ENCODE measurements around the gene PCID2.

PCID2 gene

DNA sequence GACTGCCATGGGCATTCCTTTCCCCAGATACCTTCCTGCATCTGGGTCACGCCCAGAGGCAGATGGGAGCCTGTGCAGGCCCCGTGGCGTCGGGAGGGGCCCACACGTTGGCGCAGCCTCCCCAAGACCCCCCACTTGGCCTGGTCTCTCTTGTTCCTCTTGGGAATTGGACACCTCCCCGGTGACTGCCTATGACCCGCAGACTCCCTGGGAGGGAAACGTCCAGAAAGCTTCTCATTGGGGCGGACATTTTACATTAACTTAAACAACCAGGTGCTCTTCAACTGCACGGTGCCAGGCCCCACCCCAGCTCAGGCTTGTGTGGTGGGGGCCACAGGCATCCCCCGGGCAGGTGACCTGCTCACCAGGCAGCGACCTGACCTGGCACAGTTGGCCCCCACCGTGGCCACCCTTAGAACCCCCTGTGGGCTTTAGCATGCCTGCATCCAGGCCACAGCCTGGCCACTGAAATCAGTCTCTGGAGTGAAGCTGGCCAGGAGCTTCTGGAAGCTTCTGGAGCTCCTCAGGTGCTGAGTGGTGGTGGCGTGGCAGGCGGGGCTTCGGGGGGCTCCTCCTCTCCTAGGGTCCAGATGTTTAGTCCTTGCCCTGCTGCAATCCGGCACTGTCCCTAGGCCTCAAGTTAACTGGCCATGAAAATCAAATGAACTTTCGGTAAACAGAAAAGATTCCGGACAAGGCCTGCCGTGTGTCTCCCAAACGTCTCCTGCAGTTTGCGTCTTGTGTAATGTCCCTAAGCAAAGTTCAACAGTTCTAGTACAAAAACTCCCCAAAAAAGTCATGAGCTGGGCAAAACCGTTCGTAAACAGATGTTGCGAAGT is 58.5 kb downstream of the PCID2 start:
- no peak for DNase-seq (ENCODE audit: low read depth, low spot score)

GRCh38 chr13:113148940-113149503 is 59.4 kb downstream of the PCID2 start:
- DNase-seq (ENCODE audit: low read depth, low spot score): no peak

DNA sequence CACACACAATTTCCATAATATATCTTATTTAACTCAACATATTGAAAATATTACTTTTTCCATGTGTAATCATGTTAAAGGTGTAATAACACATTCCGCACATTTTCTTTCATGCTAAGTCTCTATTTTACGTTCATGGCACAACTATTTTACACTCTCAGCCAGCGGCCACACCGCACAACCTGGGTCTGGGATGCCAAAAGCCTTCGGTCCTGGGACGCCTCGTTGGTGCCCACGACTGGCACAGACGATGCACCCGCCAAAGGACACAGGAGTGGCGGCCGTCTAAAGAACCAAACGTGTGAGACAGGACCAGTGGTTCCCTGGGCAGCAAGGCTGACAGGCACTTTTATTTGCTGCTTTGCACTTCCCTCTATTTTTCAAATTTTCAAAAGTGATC is 60.1 kb downstream of the PCID2 start:
- DNase-seq (ENCODE audit: low read depth, low spot score): no peak

DNA sequence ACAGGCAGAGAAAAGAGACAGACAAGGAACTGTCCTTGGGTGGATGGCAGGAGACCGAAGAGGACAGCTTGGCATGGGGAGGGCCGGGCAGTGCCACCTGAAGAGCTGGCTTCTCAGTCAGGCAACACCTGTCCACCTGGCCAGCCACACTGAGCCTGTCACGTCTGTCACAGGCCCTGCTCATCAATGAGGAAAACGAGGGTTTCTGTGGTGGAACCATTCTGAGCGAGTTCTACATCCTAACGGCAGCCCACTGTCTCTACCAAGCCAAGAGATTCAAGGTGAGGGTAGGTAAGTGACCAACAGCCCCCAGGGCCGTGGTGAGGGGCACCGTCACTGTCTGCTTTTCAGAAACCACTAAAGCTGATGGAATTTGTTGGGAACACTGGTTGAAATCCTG is 61.3 kb downstream of the PCID2 start:
- DNase-seq (ENCODE audit: low read depth, low spot score): no peak

DNA sequence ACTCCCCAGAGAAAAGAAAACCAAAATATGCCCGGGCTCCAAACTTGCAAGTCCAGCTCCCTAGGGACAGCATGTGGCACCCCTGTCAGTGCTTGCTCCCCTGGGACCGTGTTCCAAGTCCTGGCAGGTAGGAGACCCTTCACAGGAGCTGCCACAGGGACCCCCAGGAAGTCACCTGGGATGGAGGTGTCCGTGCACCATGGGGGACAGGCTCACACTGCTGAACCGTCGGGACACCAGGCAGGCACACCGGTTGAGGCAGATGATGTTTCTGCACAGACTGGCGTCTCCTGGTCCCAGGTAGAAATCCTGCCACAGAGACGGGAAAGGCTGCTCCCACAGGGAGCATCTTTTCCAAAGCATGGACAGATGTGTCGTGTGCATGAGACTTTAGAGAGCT is 61.7 kb downstream of the PCID2 start:
- no peak for DNase-seq (ENCODE audit: low read depth, low spot score)

DNA sequence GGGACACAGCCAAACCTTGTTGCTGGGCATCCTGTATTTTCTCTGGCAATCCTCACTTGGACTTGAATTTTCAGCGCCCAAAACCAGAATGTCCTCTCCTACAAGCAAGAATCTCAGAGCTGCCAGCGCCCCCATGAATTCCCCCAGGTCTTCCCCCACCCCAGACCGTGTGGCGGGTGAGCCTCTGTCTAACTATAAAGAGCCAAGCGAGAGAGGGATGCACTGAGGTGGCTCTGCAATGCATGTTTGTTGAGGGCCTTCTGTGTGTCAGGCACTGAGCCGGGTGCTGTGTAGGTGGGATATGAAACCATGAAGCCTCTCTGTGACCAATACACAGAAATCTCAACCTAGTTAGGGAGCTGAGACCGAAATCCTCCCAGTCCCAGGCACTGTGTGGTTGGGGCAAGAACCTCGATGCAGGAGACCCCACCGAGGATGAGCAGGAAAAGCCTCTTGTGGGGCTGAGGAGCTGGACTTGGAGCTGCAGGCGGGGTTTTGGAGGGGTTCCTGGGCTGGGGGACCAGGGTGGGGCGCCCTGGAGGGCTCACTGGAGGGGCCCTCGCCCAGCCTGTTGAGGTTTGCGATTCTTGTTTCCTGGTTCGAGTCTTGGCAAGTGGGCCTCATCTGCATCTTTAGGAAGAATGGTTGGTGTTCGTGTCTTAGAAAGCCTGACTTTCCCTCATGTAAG is 62.4 kb downstream of the PCID2 start:
- no peak for DNase-seq (ENCODE audit: low read depth, low spot score)

GRCh38 chr13:113145496-113145895 is 63.0 kb downstream of the PCID2 start:
- no peak for DNase-seq (ENCODE audit: low read depth, low spot score)

DNA sequence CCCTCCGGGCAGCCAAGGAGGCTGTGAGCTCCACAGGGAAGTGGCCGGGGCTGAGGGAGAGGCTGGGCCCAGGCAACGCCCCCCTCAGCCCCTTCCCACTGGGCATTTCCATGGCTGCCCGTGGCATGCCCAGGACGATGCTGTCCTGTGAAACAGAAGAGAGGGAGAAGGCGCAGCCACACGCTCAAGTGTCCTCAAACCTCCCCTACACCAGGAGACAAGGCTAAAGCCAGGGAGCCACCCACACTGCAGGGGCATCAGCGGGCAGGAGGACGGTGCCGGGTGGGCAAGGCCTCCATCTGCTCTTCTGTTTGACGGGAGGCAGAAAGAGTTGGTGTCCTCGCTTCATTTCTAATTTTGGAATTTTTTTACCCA is 64.2 kb downstream of the PCID2 start:
- DNase-seq (ENCODE audit: low read depth, low spot score): no peak

DNA sequence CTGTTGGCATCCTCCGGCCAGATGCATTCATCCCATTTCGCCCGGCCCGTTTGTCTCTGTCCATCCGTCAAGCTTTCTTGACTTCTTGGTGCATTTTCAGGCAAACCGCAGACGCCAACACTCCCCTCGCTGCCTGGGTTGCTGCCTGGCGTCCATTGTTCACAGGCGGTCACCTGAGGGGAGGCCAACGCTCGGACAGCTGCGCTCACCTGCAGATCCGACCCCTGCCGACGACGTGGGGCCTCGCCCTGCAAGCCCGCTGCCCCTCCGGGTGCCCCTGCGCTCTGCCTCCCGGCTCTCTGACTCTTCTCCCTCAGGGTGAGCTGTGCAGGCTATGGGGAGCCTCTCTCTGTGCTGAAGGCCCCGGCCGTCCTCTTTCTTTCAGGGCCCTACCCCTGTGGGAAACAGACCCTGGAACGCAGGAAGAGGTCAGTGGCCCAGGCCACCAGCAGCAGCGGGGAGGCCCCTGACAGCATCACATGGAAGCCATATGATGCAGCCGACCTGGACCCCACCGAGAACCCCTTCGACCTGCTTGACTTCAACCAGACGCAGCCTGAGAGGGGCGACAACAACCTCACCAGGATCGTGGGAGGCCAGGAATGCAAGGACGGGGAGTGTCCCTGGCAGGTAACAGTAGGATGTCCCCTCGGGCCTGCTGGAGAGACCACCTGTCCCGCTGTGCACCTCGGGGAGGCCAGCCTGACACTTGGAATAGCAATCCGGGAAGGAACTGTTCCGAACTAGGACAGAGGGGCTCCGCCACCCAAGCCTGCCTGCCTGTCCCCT is 64.8 kb downstream of the PCID2 start:
- DNase-seq (ENCODE audit: low read depth, low spot score): no peak

GRCh38 chr13:113142876-113143275 is 65.6 kb downstream of the PCID2 start:
- DNase-seq (ENCODE audit: low read depth, low spot score): no peak

DNA sequence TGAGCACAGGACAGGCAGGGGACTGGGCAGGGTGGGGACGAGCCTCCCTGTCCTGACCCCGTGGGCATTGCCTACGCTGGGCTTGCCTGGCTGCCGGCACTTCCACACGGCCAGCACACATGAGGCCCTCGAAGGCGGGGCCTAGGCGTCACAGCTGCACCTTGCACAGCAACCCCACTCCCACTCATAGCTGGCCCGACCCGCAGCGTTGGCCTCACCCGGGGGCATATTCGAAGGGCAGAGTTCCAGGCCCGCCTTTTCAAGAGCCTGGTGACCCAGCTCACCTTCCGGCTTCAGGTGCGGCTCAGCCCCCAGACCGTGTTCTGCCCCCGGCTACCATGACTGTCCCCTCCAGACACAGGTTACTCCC is 66.9 kb downstream of the PCID2 start:
- DNase-seq (ENCODE audit: low read depth, low spot score): no peak

DNA sequence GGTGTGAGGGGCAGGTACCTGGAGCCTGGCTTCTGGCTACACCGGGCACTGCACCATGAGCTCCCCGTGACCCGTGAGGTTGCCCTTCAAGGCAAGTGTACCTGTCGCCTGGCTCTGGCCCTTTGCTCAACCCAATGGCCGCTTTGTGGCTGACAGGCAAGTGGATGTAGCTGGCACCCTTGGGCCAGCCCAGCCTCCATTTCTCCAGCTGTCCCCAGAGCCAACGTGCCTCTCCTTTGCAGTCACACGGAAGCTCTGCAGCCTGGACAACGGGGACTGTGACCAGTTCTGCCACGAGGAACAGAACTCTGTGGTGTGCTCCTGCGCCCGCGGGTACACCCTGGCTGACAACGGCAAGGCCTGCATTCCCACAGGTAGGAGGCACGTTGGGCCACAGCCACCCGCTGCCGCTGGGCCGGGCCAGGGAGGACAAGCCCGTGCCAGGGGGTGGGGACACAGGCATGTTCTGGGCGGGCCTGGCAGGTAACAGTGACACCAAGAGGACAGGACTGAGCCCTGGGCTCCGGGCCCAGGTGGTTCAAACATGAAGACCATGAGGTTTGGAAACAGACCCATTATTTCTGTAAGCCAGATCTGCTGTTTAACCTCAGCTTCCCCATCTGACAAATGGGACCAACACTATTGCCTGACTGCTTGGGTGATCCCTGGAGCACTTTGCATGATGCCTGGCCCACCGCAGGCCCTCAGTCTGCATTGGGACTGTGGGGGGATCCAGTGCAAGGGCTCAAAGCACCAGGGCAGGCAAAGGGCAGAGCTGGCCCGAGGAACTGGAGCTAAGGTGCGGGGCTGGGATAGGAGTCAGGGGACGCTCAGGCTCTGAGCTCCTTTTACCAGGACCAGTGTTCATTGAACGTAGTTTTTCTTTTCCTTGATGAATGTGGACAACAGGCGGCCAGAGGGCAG is 67.5 kb downstream of the PCID2 start:
- no peak for DNase-seq (ENCODE audit: low read depth, low spot score)

- DNase-seq (ENCODE audit: low read depth, low spot score): no peak
Observed at GRCh38 chr13:113139577-113139976, 68.9 kb downstream of the PCID2 start.

- no peak for DNase-seq (ENCODE audit: low read depth, low spot score)
Observed at GRCh38 chr13:113138792-113139551, 69.5 kb downstream of the PCID2 start.

GRCh38 chr13:113137691-113138298 is 70.7 kb downstream of the PCID2 start:
- no peak for DNase-seq (ENCODE audit: low read depth, low spot score)

DNA sequence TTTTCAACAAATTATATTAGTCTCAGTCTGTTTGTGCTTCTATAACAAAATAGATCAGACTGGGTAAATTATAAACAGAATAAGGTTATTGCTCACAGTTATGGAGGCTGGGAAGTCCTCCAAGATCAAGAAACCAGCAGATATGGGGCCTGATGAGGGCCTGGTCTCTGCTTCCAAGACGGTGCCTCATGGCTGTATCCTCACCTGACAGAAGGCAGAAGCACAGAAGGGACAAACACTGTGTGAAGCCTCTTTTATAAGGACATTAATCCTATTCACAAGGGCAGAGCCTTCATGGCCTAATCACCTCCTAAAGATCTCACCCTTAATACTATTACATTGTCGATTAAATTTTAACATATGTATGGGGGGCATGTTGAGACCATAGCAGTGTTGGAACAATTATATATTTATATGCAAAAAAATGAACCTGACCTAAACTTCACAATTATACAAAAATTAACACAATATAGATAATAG is 73.1 kb downstream of the PCID2 start:
- no peak for DNase-seq (ENCODE audit: low read depth, low spot score)

- no peak for DNase-seq (ENCODE audit: low read depth, low spot score)
Observed at GRCh38 chr13:113129921-113130750, 78.3 kb downstream of the PCID2 start.

DNA sequence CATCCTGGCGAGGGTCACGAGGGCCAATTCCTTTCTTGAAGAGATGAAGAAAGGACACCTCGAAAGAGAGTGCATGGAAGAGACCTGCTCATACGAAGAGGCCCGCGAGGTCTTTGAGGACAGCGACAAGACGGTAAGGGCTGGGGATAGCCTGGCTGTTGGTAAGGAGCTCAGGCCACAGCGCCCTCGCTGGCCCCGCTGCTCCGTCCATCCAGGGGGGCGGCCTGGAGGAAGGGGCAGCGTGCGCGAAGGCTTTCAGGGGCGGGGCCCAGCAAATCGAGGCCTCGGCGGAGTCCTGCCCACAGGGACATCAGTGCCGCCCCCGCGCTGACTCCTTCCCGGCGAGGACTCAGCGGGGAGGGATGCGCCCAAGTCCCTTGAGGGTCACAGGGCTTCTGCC is 79.0 kb downstream of the PCID2 start:
- DNase-seq (ENCODE audit: low read depth, low spot score): no peak

Data from smooth muscle cell of the brain vasculature (primary cell).